ENCODE results near the gene LRP1.

The LRP1 gene

DNA sequence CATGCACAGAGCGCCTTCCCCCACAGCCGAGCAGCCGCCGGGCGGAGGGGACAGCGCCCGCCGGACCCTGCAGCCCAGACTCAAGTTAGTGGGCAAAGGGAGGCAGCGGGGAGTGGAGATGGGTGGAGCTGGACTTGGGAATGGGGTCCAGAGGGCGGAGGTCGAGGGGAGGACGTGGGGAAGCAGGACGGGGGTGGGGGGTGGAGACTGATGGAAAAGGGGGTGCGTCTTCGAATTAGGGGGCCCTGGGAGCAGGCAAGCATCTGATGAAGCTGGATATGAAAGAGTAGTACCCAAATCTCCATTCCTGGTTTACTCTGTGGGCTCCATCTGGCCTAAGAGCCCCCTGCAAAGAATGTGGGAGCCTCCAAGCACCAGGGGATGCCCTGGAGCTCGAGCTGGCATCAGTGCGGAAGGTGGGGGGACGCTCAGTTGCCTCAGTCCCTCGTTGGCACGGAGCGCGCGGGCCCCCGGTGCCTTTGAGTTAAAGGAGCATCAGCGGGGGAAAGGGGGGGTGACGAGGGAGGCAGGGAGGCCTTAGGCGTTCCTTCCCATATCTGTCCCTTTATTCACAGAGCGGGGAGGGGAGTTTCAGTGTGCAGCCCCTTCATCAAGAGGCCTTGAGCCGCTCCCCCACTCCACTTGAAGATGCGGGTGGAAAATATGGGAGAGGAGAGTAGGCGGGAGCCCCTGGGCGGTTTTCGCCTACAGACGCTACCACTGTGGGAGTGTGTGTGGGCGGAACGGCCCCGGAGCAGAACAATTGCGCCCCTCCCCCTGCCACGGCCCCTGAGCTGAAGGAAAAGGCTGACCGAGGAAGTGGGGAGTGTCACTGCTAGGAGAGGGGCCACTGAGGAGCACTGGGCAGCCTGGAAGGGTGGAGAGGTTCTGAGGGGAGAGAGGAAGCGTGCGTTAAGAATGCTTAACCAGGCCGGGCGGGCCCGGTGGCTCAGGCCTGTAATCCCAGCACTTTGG, 38.7 kb upstream of the LRP1 start:
- Histone ChIP-seq H4K20me1 (ENCODE audit: control insufficient read depth, insufficient read depth, low read depth, low read length) (no peaks in the 10 kb centered on the region), H3K27ac (ENCODE audit: low read depth, low read length) (peak overlapping the region; percentile 10; the same call in 1 of the 2 replicates), H3K9me3 (ENCODE audit: control insufficient read depth, insufficient read depth, low read length) (no peaks in the 10 kb centered on the region), H3F3A (ENCODE audit: control insufficient read depth, insufficient read depth) (peaks cover 21% of the 10 kb centered on the region), H3K36me3 (ENCODE audit: control insufficient read depth, low read length) (peaks cover 11% of the 10 kb centered on the region), H3K4me2 (ENCODE audit: low read length) (peak overlapping the region; percentile 98), H3K4me1 (ENCODE audit: control insufficient read depth, low read length) (peaks cover 55% of the 10 kb centered on the region), H3K79me2 (ENCODE audit: control insufficient read depth, low read length) (peaks cover 9% of the 10 kb centered on the region), H3K27me3 (ENCODE audit: control insufficient read depth, low read length) (no peaks in the 10 kb centered on the region), H3K9me2 (replicated peaks; ENCODE audit: control insufficient read depth, low read length) (no peaks in the 10 kb centered on the region), H3K4me3 (ENCODE audit: low read length) (peak overlapping the region; percentile 87)
- TF ChIP-seq EZH2phosphoT487 (IDR thresholded peaks at IDR 0.05; ENCODE audit: borderline replicate concordance, low read length), result no peak

DNA sequence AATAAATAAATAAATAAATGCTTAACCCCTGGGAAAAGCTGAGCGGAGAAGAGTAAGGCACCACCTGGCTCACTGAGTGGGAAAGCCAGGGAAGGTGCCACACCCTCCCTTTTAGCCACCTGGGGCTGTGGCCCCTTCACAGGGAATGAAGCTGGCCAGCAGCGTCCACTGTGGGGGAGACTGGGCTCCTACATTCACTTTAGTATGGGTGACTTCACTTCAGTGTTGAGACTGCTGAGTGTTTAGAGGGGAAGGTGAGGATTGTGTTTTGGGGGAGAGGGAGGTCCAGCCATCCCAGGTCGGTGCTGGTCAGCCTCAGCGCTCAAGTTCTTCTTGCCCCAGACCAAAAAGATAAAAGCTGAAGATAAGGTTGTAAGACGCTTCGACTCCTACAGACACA, 37.8 kb upstream of the LRP1 start:
- no peaks in the 10 kb centered on the region for H3K9me3 ChIP-seq (ENCODE audit: control insufficient read depth, insufficient read depth, low read length)
- no peak overlapping the region for H3K4me2 ChIP-seq (ENCODE audit: low read length)
- H4K20me1 ChIP-seq (ENCODE audit: control insufficient read depth, insufficient read depth, low read depth, low read length), result no peaks in the 10 kb centered on the region
- TF ChIP-seq, protein P1, sequence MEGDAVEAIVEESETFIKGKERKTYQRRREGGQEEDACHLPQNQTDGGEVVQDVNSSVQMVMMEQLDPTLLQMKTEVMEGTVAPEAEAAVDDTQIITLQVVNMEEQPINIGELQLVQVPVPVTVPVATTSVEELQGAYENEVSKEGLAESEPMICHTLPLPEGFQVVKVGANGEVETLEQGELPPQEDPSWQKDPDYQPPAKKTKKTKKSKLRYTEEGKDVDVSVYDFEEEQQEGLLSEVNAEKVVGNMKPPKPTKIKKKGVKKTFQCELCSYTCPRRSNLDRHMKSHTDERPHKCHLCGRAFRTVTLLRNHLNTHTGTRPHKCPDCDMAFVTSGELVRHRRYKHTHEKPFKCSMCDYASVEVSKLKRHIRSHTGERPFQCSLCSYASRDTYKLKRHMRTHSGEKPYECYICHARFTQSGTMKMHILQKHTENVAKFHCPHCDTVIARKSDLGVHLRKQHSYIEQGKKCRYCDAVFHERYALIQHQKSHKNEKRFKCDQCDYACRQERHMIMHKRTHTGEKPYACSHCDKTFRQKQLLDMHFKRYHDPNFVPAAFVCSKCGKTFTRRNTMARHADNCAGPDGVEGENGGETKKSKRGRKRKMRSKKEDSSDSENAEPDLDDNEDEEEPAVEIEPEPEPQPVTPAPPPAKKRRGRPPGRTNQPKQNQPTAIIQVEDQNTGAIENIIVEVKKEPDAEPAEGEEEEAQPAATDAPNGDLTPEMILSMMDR (IDR thresholded peaks at IDR 0.05; ENCODE audit: low read depth, low read length, poor library complexity, severe bottlenecking), result no peak
- no peak for TF ChIP-seq EZH2phosphoT487 (IDR thresholded peaks at IDR 0.05; ENCODE audit: borderline replicate concordance, low read length)
- no peaks in the 10 kb centered on the region for H3K9me2 ChIP-seq (replicated peaks; ENCODE audit: control insufficient read depth, low read length)
- peaks cover 52% of the 10 kb centered on the region for H3K4me1 ChIP-seq (ENCODE audit: control insufficient read depth, low read length)
- H3K27ac ChIP-seq (ENCODE audit: low read depth, low read length), result no peak overlapping the region
- H3K4me3 ChIP-seq (ENCODE audit: low read length), result no peak overlapping the region
- H3K79me2 ChIP-seq (ENCODE audit: control insufficient read depth, low read length), result peaks cover 9% of the 10 kb centered on the region
- H3K36me3 ChIP-seq (ENCODE audit: control insufficient read depth, low read length), result peaks cover 15% of the 10 kb centered on the region
- H3F3A ChIP-seq (ENCODE audit: control insufficient read depth, insufficient read depth), result peaks cover 20% of the 10 kb centered on the region
- no peaks in the 10 kb centered on the region for H3K27me3 ChIP-seq (ENCODE audit: control insufficient read depth, low read length)

DNA sequence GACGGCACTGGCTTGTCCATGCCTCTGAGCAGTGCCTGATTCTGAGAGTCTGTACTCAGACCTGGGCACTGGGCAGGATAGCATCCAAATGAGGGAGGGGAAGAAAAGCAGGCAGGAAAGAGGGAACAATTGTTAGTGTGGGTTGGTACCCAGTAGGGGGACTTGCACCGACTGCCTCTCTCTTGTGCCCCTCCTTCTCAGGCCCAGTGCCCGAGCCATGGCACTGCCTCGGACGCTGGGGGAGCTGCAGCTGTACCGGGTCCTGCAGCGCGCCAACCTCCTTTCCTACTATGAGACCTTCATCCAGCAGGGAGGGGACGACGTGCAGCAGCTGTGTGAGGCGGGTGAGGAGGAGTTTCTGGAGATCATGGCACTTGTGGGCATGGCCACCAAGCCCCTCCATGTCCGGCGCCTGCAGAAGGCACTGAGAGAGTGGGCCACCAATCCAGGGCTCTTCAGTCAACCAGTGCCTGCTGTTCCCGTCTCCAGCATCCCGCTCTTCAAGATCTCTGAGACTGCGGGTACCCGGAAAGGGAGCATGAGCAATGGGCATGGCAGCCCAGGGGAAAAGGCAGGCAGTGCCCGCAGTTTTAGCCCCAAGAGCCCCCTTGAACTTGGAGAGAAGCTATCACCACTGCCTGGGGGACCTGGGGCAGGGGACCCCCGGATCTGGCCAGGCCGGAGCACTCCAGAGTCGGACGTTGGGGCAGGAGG, 37.2 kb upstream of the LRP1 start:
- peaks cover 21% of the 10 kb centered on the region for H3K36me3 ChIP-seq (ENCODE audit: control insufficient read depth, low read length)
- H3K9me3 ChIP-seq (ENCODE audit: control insufficient read depth, insufficient read depth, low read length), result no peaks in the 10 kb centered on the region
- H3K4me1 ChIP-seq (ENCODE audit: control insufficient read depth, low read length), result peaks cover 46% of the 10 kb centered on the region
- H3F3A ChIP-seq (ENCODE audit: control insufficient read depth, insufficient read depth), result peaks cover 26% of the 10 kb centered on the region
- TF ChIP-seq, protein P1 (IDR thresholded peaks at IDR 0.05; ENCODE audit: low read depth, low read length, poor library complexity, severe bottlenecking), result no peak
- no peak for TF ChIP-seq EZH2phosphoT487 (IDR thresholded peaks at IDR 0.05; ENCODE audit: borderline replicate concordance, low read length)
- H4K20me1 ChIP-seq (ENCODE audit: control insufficient read depth, insufficient read depth, low read depth, low read length), result no peaks in the 10 kb centered on the region
- H3K4me3 ChIP-seq (ENCODE audit: low read length), result no peak overlapping the region
- H3K79me2 ChIP-seq (ENCODE audit: control insufficient read depth, low read length), result peaks cover 9% of the 10 kb centered on the region
- H3K27me3 ChIP-seq (ENCODE audit: control insufficient read depth, low read length), result no peaks in the 10 kb centered on the region
- no peaks in the 10 kb centered on the region for H3K9me2 ChIP-seq (replicated peaks; ENCODE audit: control insufficient read depth, low read length)
- H3K4me2 ChIP-seq (ENCODE audit: low read length), result no peak overlapping the region
- no peak overlapping the region for H3K27ac ChIP-seq (ENCODE audit: low read depth, low read length)

Data from DOHH2 (cell line).